Omental fat pad (tissue), 4 donors: ENCODE data around the gene NRG3. TPM values are rescaled to one million over a fixed set of nuclear protein-coding genes. Genes with fewer than 3 reads are reported as not detected.
A peak's percentile ranks its signal among the peaks of the same experiment; 100 is the strongest.

Source experiments
- ATAC-seq: fragments of 150-250 bp; one replicate; pipeline ENCODE4 v1.9.1; 2016; ENCODE audit warnings: mild to moderate bottlenecking, moderate library complexity; ENCODE audit not compliant: low FRiP score
- DNase-seq: peaks from one replicate; pipeline ENCODE4 v3.0.0-alpha.2; 2019; ENCODE audit warnings: low spot score
- CTCF ChIP-seq, 3 donors: fragments of 450-650 bp; IDR thresholded peaks; one replicate each; pipeline ENCODE4 v1.5.1; 2016 to 2017; ENCODE audit warnings: antibody characterized with exemption in 3 of 3, mild to moderate bottlenecking in 3 of 3, moderate library complexity in 2 of 3
- total RNA-seq, 4 donors: library from RNA; depleted of rRNA; stranded (reverse); fragments of >200 nt; gene quantifications; one replicate each; pipeline ENCODE4 v1.1.0, GENCODE V29; 2016

NRG3 gene
- total RNA-seq, 4 donors from 2014 or later: 0.19 to 0.47 (median 0.38) TPM; not detected in 1

- no peak for ATAC-seq
- no peak for TF ChIP-seq CTCF (IDR thresholded peaks at IDR 0.05)
- DNase-seq: no peak
These were observed 376.4 kb downstream of the NRG3 start for GRCh38 chr10:82251222-82251906.

GRCh38 chr10:82252081-82252480, 377.1 kb downstream of the NRG3 start:
- TF ChIP-seq CTCF (IDR thresholded peaks at IDR 0.05): no peak
- no peak for ATAC-seq
- DNase-seq: no peak

GRCh38 chr10:82254237-82254636, 379.2 kb downstream of the NRG3 start:
- ATAC-seq (no peak), DNase-seq (no peak)

GRCh38 chr10:82256275-82256674, 381.3 kb downstream of the NRG3 start:
- no peak for TF ChIP-seq CTCF (IDR thresholded peaks at IDR 0.05)
- no peak for DNase-seq
- no peak for ATAC-seq

More at GRCh38 chr10:82254237-82254636, 379.2 kb downstream of the NRG3 start:
- TF ChIP-seq CTCF (IDR thresholded peaks at IDR 0.05): no peak

GRCh38 chr10:82266438-82266837, 391.4 kb downstream of the NRG3 start:
- ATAC-seq (peak; percentile 81), DNase-seq (no peak)
- TF ChIP-seq CTCF (IDR thresholded peaks at IDR 0.05): no peak

GRCh38 chr10:82267014-82267413, 392.0 kb downstream of the NRG3 start:
- TF ChIP-seq CTCF (IDR thresholded peaks at IDR 0.05): no peak
- DNase-seq (no peak), ATAC-seq (no peak)

- no peak for DNase-seq
- ATAC-seq: no peak
- TF ChIP-seq CTCF (IDR thresholded peaks at IDR 0.05): no peak
These were observed 392.5 kb downstream of the NRG3 start for GRCh38 chr10:82267465-82267864.
